Loucy (cell line): ENCODE measurements around the gene TTC32.

Source experiments
- H2AFZ ChIP-seq: fragments of 200-600 bp; sonication (generic); 2 replicates; pipeline ENCODE4 v1.6.0; 2016; ENCODE audit warnings: antibody characterized with exemption, mild to moderate bottlenecking, low read length, moderate library complexity
- H3F3A ChIP-seq: fragments of 200-600 bp; 2 replicates; pipeline ENCODE4 v1.6.0; 2016; ENCODE audit warnings: antibody characterized with exemption, low read depth, mild to moderate bottlenecking
- H3K27me3 ChIP-seq: fragments of 200-600 bp; sonication (generic); 2 replicates; pipeline ENCODE4 v1.6.1; 2014; ENCODE audit warnings: low read length, mild to moderate bottlenecking; ENCODE audit not compliant: insufficient read depth, poor library complexity, severe bottlenecking
- H3K36me3 ChIP-seq: fragments of 200-600 bp; sonication (generic); 2 replicates; pipeline ENCODE4 v1.6.1; 2016; ENCODE audit warnings: low read length; ENCODE audit not compliant: insufficient read depth
- H3K4me1 ChIP-seq: fragments of 200-600 bp; sonication (generic); 2 replicates; pipeline ENCODE4 v1.5.1; 2014; ENCODE audit warnings: low read length, mild to moderate bottlenecking; ENCODE audit not compliant: insufficient read depth, poor library complexity, severe bottlenecking
- H3K4me2 ChIP-seq: fragments of 200-600 bp; sonication (generic); 2 replicates; pipeline ENCODE4 v1.6.0; 2014; ENCODE audit warnings: antibody characterized with exemption, low read length, low read depth, mild to moderate bottlenecking; ENCODE audit not compliant: poor library complexity, severe bottlenecking
- H3K4me3 ChIP-seq: fragments of 200-600 bp; sonication (generic); 2 replicates; pipeline ENCODE4 v1.5.1; 2014; ENCODE audit warnings: low read length, mild to moderate bottlenecking, mixed read lengths; ENCODE audit not compliant: poor library complexity, severe bottlenecking
- H3K79me2 ChIP-seq: fragments of 200-600 bp; sonication (generic); 2 replicates; pipeline ENCODE4 v1.6.1; 2014; ENCODE audit warnings: low read length; ENCODE audit not compliant: insufficient read depth
- H3K9ac ChIP-seq: fragments of 200-600 bp; sonication (generic); 2 replicates; pipeline ENCODE4 v1.6.0; 2014; ENCODE audit warnings: mild to moderate bottlenecking, low read depth, low read length, moderate library complexity; ENCODE audit not compliant: poor library complexity, severe bottlenecking
- H3K9me2 ChIP-seq: fragments of 200-600 bp; sonication (generic); replicated peaks from 2 replicates; pipeline ENCODE4 v1.6.1; 2016; ENCODE audit warnings: low read depth, low read length, mixed read lengths
- H3K9me3 ChIP-seq: fragments of 200-600 bp; sonication (generic); 2 replicates; pipeline ENCODE4 v1.6.1; 2014; ENCODE audit warnings: mild to moderate bottlenecking, antibody characterized with exemption, low read length, low read depth; ENCODE audit not compliant: insufficient read depth
- H4K20me1 ChIP-seq: fragments of 200-600 bp; sonication (generic); 2 replicates; pipeline ENCODE4 v1.6.0; 2014; ENCODE audit warnings: antibody characterized with exemption, low read length, mild to moderate bottlenecking; ENCODE audit not compliant: insufficient read depth, poor library complexity, severe bottlenecking
- EZH2phosphoT487 ChIP-seq: fragments of 200-600 bp; IDR thresholded peaks from 2 replicates; pipeline ENCODE4 v1.6.1; 2018; ENCODE audit warnings: antibody characterized with exemption, mild to moderate bottlenecking, moderate library complexity, borderline replicate concordance
- TF ChIP-seq, protein P1 (sequence below): fragments of 200-600 bp; sonication (generic); conservative IDR thresholded peaks from 2 replicates; pipeline ENCODE4 v1.5.1; 2014; ENCODE audit warnings: mild to moderate bottlenecking, antibody characterized with exemption, low read length

TTC32 gene

DNA sequence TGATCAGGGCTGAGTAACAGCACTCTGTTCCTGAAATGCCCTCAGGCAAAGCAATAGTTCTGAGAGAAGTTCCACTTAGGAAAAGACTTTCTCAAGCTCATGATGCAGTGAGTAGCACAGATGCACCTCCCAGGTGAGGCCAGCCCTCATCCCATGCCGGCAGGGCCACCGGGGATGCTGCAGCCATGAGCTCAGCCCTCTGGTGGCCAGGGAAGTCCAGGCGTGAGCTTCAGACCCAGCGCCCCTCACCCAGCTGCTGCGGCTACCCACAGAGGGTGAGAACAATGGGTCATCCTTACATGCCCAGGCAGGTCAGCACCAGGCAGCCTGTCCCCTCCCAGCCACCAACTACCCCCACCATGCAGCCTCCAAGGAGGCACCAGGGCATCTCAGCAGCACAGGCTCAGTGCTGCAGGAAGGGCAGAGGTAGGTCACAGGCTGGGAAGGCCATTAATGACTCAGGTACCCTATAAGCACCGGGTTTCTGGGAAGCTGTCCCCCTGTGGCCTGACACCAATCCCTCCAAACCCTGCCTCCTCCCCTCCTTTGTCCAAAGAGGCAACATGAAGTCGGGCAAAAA, 50.6 kb downstream of the TTC32 start:
- Histone ChIP-seq H3K9ac (no peak overlapping the region), H3K4me1 (no peaks in the 10 kb centered on the region), H3K79me2 (no peaks in the 10 kb centered on the region), H3K4me3 (no peak overlapping the region), H2AFZ (no peak overlapping the region), H3K27me3 (no peaks in the 10 kb centered on the region), H3K9me3 (no peaks in the 10 kb centered on the region), H3K9me2 (no peaks in the 10 kb centered on the region), H3F3A (no peaks in the 10 kb centered on the region), H3K4me2 (no peak overlapping the region), H3K36me3 (no peaks in the 10 kb centered on the region), H4K20me1 (no peaks in the 10 kb centered on the region)
- TF ChIP-seq EZH2phosphoT487, result no peak
- TF ChIP-seq, protein P1, sequence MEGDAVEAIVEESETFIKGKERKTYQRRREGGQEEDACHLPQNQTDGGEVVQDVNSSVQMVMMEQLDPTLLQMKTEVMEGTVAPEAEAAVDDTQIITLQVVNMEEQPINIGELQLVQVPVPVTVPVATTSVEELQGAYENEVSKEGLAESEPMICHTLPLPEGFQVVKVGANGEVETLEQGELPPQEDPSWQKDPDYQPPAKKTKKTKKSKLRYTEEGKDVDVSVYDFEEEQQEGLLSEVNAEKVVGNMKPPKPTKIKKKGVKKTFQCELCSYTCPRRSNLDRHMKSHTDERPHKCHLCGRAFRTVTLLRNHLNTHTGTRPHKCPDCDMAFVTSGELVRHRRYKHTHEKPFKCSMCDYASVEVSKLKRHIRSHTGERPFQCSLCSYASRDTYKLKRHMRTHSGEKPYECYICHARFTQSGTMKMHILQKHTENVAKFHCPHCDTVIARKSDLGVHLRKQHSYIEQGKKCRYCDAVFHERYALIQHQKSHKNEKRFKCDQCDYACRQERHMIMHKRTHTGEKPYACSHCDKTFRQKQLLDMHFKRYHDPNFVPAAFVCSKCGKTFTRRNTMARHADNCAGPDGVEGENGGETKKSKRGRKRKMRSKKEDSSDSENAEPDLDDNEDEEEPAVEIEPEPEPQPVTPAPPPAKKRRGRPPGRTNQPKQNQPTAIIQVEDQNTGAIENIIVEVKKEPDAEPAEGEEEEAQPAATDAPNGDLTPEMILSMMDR, result no peak

DNA sequence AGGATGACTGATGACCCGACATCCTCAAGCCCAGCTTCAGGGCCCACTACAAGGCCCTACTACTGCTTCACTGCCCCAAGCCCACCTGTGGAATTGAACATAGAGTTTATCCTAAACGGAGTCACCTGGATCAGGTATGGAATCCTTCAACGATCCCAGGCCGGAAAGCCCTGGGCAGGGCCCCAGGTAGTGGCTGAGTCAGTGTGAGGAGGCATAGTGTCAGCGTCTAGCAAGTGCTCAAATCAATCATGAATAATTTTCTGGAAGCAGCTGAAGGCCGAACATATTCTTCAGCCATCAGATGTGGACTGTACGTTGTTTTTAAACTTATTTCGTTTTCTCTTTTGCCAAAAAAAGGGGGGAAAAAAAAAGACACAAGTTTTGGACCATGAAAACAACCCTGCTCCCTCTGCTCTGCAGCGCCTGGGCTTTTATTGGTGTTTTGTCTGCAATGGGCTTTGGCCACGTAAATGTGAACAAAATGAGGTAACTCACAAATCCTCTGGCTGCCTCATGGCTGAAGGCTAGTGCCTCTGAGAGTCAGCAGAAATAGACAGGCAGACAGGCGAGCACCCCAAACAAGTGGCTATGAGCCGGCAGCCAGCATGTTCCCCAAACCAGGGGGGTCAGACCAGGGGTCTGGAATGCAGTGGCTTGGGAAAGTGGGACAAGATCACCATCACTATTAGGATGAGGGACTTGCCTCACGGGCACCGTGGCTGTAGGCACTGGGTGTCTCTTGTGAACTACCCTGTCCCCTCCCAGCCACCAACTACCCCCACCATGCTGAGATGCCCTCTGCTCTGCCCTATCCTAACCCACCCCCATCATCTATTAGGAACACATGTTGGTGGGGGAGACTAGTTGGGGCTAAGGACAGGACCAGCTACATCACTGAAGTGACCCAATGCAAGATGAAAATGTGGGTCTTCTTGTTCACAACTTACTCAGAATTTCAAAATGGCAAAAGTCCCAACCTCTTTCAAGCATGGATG, 51.4 kb downstream of the TTC32 start:
- Histone ChIP-seq H3K79me2 (no peaks in the 10 kb centered on the region), H3K4me2 (no peak overlapping the region), H4K20me1 (no peaks in the 10 kb centered on the region), H3K9me2 (no peaks in the 10 kb centered on the region), H2AFZ (no peak overlapping the region), H3K36me3 (no peaks in the 10 kb centered on the region), H3K9me3 (no peaks in the 10 kb centered on the region), H3K27me3 (no peaks in the 10 kb centered on the region), H3K4me3 (no peak overlapping the region), H3K9ac (no peak overlapping the region), H3F3A (no peaks in the 10 kb centered on the region), H3K4me1 (no peaks in the 10 kb centered on the region)
- TF ChIP-seq EZH2phosphoT487, result no peak
- TF ChIP-seq, protein P1, result no peak

DNA sequence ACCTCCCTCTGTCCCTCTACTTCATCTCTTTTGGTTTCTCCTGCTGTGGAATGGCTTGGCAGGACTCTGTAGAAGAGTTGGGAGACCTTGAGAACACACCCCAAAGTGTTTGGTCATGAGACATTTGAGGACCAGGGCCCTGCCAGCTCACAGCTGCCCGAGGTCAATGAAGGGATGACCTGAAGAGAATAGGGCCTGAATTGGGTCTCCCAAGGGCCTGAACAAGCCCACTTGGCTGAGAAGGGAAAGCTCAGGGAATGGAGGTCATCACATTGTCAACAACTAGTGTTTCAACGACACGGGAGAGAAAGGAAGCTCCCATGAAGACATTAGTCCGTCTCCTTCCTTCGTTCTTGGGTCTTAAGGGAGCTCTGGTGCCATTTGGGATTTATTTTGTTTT, 52.8 kb downstream of the TTC32 start:
- no peaks in the 10 kb centered on the region for H3K36me3 ChIP-seq
- no peak for TF ChIP-seq EZH2phosphoT487
- TF ChIP-seq, protein P1, result no peak

More for the DNA sequence above, 52.8 kb downstream of the TTC32 start:
- H3K9ac ChIP-seq, result no peak overlapping the region
- H3K4me3 ChIP-seq, result no peak overlapping the region
- no peaks in the 10 kb centered on the region for H3K27me3 ChIP-seq
- no peaks in the 10 kb centered on the region for H3K4me1 ChIP-seq
- H3K9me3 ChIP-seq, result no peaks in the 10 kb centered on the region
- no peak overlapping the region for H3K4me2 ChIP-seq
- H3K79me2 ChIP-seq, result no peaks in the 10 kb centered on the region
- no peak overlapping the region for H2AFZ ChIP-seq
- no peaks in the 10 kb centered on the region for H4K20me1 ChIP-seq
- no peaks in the 10 kb centered on the region for H3K9me2 ChIP-seq
- no peaks in the 10 kb centered on the region for H3F3A ChIP-seq
